HG03097 (cell line): ENCODE results near the gene PGAP3.

Experiments
- ATAC-seq: cut with Tn5 transposase; IDR thresholded peaks from one replicate; pipeline ENCODE4 v1.9.1; 2021; ENCODE audit not compliant: unreplicated experiment, low FRiP score

PGAP3 gene

DNA sequence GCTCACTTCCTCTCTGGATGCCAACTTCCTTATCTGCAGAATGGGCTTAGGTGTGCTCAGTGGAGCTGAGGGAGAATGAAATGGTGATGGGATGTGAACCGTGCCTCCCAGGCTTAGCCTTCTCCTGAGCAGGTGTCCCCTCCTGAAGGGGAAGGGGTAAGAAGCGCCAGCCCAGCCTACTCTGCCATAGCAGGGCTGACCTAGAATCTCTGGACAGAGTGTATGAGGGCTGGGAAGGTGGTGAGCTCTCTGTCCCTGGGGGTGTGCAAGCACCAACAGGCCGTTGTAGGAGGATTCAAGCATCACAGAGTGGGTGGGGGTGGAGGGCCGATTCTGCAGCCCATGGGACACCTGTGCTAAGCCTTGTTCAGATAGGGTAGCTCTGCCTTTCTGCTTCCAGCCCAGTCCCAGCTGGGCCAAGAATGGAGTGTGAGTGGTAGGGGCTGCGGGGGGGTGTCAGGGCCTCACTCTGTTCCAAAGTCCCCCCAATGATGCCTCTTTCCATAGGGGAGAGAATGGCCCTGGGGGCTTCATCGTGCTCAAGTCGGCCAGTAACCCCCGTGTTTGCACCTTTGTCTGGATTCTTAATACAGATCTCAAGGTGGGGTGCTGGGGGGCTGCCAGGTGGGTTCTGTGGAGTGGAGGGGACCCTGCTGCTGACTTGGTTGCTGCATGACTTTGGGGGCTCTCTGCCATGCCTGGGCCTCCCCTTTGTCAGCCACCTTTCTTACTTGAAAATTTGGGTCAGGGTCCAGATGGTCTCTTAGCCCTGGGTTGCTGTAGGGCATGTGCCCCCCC, 25.9 kb downstream of the PGAP3 start:
- ATAC-seq, result no peak

DNA sequence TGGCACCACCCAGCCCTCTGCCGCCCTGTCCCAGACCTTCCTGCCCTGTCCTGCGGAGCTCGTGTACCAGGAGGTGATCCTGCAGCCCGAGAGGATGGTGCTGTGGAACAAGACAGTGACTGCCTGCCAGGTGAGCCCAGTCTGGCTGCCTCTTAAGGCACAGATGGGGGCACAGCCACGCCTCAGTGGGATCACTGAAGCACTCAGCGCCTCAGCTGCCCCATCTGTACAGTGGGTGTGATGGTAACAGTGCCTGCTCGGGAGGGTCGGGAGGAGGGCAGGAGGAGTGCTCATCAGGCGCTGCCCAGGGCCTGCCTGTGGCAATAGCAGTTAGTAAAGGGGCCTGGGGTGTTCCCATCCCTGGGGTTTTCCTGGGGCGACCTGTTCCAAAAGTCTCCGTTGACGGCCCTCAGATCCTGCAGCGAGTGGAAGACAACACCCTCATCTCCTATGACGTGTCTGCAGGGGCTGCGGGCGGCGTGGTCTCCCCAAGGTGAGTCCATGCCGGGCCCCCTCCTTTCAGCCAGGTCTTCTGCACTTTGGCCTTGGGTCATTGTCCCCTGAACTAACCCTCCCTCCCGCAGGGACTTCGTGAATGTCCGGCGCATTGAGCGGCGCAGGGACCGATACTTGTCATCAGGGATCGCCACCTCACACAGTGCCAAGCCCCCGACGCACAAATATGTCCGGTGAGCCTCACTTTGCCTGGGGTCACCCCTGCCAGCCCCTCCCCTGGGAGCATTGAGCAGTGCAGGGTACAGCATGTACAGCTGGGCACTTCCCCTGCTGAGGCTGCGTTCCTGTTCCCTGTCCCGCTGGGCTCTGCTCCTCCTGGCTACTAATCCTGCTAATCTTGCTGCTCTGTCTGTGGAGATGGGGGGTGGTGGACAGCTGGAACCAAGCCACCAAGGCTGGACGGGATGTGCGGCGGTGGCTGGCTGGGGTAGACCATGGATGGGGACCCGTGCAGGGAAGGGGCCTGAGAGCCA, 27.2 kb downstream of the PGAP3 start:
- ATAC-seq, result no peak

DNA sequence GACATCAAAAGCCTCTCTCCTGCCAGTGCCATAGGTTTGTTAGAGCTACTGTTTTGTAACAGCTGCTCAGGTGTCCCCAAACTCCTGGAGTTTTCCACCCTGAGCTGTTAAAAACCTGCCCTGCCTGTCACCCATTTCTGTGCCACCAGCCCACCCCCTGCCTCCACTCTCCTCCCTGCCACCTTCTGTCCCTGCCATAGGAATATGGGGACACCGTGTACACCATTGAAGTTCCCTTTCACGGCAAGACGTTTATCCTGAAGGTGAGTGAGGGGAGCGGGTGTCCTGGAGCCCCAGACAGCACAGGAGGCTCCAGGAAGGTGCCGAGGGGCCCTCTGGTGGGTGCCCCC, 27.9 kb downstream of the PGAP3 start:
- no peak for ATAC-seq

DNA sequence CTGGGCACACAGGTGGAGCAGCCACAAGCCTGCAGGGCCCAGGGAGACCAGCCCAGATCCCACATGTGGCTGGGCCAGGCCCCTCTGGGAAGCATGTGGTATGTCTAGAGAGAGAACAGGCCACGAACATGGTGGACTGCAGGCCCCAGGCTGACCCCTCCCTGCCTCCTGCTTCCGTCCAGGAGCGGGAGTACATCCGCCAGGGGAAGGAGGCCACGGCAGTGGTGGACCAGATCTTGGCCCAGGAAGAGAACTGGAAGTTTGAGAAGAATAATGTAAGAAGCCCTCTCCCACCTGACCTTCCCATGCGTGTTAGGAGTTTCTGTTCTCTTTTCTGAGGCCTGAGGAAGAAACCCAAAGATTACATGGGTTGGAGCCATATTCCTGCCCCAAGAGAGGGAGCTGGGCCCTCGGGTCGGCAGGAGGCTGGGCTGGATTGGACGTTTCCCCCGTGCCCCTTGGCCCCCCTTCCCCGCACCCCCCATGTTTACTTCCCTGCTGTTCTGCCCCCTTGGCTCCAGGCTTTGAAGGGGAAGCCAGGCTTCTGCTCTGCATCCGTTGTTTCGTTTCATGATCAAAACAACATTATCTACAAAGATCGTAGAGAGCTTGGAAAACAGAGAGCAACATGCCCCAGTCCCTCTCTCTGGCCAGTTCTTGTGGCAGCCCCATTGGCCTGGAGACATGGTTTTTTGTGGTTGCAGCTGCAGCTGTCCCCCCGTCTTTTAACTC, 28.4 kb downstream of the PGAP3 start:
- ATAC-seq, result no peak

DNA sequence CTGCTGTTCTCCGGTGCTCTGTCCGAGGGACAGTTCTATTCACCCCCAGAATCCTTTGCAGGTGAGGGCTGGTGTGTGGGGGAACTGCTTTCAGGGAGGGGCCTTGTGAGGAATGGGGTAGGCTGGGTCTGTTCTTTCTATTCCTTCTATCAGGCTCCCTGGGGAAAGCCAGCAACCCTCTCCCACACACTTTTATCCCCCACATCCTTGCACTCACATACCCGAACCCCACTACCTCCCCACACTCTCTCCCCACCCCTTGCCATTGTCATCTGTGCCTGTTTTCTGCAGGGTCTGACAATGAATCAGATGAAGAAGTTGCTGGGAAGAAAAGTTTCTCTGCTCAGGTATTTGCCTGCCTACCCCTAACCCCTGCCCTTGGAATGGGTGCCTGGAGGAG, 29.1 kb downstream of the PGAP3 start:
- no peak for ATAC-seq

DNA sequence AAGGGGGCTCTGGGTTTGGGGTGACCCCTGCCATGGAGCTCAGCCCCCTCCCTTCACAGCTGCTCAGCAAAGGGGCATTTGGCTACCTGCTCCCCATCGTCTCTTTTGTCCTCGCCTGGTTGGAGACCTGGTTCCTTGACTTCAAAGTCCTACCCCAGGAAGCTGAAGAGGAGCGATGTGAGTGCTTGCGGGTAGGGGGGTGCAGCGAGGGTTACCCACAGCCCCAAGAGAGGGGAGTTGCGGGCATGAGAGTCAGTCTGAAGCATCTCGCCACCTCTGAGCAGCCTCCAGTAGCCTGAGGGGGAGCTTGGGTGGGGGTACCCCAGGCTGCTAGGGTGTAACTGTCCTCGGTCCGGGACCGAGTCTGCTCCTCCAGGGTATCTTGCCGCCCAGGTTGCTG, 29.5 kb downstream of the PGAP3 start:
- ATAC-seq, result no peak

DNA sequence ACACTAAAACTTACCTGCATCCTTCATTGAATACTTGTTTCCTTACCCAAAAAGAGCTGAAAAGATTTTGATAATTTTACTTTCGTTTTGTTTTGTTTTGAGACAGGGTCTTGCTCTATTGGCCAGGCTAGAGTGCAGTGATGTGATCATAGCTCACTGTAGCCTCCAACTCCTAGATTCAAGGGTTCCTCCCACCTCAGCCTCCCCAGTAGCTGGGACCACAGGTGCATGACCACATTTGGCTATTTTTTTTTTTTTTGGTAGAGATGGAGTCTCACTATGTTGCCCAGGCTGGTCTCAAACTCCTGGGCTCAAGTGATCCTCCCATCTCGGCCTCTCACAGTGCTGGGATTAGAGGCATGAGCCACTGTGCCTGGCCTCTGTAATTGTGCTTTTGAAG, 32.8 kb downstream of the PGAP3 start:
- ATAC-seq, result no peak

DNA sequence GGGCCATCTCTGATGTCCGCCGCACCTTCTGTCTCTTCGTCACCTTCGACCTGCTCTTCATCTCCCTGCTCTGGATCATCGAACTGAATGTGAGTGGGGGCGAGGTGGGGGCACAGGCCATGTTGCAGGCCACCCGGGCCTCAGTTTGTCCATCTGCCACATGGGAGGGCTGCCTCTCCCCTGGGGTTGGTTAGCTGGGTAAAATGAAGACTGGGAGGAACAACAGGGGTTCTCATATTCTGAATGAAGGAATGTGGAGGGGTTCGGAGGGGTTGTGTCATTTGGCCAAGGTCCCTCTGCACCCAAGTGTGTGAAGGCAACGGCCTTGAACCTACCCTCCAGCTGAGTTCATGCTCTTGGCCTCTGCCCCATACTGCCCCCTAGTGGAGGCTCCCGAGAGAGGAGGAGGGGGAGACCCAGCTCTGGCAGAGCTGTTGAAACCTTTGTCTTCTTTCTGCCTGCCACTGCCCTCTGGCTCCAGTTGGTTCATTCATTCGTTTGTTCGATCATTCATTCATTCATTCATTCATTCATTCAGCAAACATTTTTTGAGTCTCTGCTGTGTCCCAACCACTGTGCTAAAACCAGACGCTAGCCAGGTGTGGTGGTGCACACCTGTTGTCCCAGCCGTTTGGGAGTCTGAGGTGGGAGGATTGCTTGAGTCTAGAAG, 34.1 kb downstream of the PGAP3 start:
- no peak for ATAC-seq

DNA sequence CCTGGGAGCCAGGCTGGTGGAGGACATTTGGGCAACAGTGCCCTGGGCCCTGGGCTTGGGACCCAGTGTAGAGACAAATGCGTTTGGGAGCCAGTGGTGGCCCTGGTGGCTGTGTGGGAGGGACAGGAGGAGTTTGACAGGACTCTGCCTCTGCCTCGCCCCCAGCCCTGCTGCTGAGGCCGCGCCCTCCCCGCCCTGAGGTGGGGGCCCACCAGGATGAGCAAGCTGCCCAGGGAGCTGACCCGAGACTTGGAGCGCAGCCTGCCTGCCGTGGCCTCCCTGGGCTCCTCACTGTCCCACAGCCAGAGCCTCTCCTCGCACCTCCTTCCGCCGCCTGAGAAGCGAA, 34.6 kb downstream of the PGAP3 start:
- no peak for ATAC-seq

DNA sequence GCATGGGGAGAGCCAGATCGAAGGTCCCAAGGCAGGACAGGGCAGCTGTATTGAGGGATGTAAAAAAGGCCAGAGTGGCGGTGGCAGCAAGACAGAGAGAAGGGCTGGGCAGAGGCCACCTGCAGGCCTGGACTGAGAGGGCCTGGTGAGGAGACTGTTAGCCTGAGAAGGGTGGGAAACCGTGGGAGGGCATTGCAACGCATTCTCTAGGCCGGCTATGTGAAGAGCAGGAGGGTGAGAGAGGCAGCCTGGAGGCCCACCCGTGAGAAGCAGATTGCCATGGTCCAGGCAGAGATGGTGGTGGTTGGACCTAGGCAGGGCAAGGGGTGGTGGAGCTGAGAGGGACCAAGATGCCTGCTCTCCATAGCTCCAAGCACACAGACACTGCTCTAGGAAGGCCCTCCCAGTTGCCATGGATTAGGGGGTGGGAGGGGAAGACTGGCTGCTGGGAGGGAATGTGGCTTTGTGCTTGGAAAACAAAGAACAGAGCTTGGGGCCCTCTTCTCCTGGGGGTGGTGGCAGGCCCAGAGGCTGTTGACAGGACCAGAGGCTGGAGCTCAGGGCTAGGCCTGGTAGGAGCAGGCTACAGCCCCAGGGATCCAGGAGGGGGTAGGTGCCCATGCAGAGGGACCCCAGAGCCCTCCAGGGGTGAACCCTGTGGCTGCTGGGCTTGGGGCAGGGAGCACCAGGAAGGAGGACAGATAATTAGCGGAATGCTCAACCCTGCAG, 35.1 kb downstream of the PGAP3 start:
- no peak for ATAC-seq

DNA sequence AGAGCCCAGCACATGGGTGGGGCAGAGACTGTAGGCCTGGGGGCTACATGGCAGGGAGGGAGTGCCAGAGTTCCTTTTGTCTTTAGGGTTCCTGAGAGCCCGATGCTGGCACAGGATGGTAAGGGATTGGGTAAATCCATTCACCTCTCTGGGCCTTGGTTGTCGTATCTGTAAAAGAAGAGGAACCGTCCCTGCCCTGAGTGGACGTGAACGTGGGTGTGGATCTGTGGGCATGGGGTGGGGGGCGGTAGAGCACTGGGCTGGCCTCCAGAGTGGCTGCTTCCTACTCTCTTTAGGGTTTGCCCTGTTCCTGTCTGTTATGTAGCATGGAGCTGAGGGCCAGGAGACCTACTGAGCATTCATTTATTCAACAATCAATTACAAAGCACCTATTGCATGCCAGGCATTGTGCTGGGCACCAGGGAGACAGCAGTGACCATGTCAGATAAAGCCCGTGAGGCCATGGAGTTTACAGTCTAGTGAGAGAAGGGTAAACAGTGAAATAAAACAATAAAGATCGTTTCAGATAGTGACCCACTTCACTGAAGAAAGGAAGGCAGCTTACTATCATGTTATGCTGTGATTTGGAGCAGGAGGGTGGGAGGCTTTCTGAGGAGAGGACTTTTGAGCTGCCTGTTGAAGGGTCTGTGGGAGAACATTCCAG, 35.8 kb downstream of the PGAP3 start:
- no peak for ATAC-seq

DNA sequence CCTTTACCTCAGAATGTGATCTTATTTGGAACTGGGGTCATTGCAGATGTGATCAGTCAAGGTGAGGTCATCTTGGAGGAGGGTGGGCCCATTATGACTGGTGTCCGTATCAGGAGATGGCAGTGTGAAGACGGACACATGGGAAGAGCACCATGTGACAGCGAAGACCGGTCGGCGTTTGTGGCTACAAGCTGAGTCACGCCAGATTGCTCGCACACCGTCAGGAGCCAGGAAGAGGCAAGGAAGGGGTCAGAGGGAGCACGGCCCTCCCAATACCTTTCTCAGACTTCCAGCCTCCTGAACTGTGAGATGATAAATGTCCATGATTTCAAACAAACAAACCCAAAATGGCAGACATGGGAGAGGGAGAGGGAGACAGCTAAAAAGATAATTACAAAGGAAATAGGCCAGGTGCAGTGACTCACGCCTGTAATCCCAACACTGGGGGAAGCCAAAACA, 37.7 kb downstream of the PGAP3 start:
- no peak for ATAC-seq

DNA sequence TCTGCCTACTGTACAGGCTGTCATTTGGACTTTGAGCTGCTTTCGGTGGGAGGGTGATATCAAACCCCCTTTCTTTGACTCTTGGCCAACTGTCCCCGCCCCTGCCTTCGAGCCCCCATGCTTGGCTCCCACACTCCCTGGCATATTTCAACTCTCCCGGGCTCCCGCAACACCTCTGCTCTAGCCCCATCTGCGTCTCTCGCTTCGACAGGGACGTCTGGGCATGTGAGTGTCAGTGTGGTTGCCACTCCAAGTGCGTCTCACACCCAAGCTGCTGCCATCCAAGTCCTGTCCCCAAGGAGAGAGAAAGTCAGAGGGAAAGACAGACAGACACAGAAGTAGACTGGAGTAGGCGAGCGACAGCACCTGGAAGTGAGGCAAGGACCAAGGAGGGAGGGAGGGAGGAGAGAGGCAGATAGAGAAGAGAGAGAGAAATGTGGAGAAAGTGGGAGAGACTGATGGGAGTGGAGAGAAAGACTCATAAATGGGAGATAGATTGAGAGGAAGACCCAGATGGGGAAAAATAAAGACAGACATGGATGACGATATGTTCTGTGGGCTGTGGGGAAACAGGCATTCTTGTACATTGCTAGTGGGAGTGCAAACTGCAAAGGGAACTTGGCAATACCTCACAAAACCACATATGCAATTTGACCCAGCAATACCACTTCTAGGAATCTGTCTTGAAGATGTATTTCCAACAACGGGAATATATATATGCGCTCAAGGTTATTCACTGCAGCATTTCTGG, 39.1 kb downstream of the PGAP3 start:
- ATAC-seq, result no peak

DNA sequence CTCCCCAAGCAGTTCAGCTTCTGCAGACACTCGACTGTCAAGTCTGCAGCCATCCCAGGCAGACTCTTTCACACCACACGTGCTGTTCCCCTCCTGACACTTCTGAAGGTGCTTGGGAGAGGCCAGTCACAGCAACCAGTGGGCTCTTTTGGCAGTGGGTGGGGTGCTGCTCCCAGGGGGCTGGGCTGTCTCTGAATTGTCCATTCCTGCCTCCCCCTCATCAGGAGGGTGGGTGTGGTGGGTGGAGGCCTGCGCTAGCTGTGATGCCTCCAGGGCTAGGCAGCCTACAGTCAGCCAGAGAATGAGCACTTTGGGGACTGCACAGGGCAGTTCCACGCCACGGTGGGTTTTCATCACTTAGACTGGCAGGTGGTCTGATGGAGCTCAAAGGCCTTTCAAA, 40.6 kb downstream of the PGAP3 start:
- ATAC-seq, result no peak

DNA sequence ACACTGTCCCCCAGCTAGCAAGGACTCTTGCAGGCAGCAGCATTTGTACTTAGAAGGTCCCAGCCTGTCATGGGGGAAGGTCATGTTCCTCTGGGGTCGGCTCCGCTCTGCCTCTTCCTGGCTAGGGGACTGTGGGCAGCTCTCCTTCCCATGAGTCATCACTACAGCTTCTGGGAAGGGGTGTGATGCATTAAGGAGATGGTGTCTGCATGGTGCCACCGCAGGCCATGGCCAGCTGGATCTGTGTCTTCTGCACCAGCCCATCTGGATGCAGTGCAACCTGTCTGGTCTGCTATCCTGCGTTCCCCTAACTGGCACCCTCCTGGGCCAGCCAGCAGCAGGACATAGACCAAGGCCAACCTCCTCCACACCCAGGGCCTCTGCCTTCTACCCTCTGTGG, 44.6 kb downstream of the PGAP3 start:
- no peak for ATAC-seq

DNA sequence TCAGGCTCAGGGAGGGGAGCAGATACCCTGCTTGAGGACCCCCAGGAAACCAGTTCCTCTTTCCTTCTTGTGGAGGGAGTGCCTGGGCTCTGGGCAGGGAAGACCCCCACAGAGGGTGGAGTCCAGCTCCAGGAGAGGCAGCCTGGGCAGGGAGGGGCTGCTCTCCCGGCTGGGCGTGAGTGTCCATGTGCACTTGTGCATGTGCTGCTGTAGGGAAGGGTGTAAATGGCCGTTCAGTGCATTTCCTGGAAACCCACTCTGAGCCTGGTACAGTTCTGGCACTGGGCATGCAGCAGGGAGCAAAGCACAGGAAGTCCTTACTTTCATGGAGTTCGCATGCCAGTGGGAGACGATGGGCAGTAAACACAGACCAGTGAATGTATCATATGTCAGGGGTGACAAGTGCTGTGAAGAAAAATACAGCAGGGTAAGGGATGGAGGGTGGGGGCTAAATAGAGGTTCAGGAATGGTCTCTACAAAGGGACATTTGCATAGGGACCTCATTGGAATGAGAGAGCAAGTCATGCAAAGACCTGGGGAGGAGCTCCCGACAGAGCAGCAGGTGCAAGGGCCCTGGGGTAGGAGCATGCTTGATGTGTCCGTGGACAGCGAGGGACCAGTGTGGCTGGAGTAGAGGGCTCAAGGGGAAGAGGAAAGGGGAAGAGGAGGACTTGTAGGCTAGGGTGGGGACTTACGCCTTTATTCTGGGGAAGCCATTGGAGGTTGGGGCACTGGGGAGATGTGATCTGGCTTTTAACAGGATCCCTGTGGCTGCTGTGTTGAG, 45.4 kb downstream of the PGAP3 start:
- ATAC-seq, result no peak

DNA sequence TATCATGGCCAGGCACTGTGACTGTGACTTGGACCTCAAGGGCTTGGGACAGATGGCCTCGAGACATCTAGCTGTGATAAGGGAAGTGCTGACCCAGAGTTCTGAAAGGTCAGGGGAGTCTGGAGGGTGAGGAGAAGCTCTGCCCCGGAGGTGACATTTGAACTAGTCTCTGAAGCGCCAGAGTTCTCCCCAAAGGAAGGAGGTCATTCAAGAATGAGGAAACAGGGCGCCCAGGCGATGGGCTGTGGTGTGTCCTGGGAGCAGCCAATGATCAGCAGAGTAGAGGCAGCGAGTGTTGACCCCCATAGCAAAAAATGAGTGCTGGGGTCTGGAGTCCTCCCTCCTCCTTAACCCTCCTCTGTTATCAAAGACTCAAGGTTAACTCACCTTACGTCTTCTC, 46.0 kb downstream of the PGAP3 start:
- ATAC-seq, result no peak

DNA sequence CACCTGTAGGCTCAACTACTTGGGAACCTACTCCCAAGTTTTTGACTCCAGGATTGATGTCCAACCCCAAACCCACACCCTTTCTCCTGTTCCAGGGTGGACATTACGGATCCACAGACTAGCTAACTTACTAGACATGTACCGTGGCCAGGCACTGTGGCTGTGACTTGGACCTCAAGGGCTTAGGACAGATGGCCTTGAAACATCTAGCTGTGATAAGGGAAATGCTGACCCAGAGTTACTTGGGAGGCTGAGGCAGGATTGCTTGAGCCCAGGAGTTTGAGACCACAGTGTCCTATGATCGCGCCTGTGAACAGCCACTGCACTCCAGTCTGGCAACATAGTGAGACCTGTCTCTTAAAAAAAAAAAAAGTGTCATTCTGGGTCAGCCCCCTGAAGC, 46.8 kb downstream of the PGAP3 start:
- ATAC-seq, result no peak
